ENCODE results near the gene DCLK1. TPM values are rescaled to one million over a fixed set of nuclear protein-coding genes. Genes with fewer than 3 reads are reported as not detected.

DCLK1 gene
- total and polyA plus RNA-seq, 4 donors = 0.04 to 0.56 (median 0.20) TPM

GRCh38 chr13:36057547-36057946, 73.6 kb downstream of the DCLK1 start:
- H3K9ac ChIP-seq (ENCODE audit: low read depth in 1 of 2, low read length in 2 of 2) = no peak overlapping the region
- no peak overlapping the region for H3K4me3 ChIP-seq (ENCODE audit: low read depth in 1 of 3, low read length in 3 of 3)
- no peaks in the 10 kb centered on the region for H3K36me3 ChIP-seq (ENCODE audit: control insufficient read depth in 4 of 4, insufficient read depth in 3 of 4, low read depth in 1 of 4, low read length in 3 of 4)
- H3K27me3 ChIP-seq (ENCODE audit: control insufficient read depth in 4 of 4, insufficient read depth in 4 of 4, low read length in 3 of 4) = no peaks in the 10 kb centered on the region
- no peaks in the 10 kb centered on the region for H3K4me1 ChIP-seq (ENCODE audit: control insufficient read depth in 4 of 4, insufficient read depth in 4 of 4, low read length in 3 of 4)
- WGBS = 68% methylated on average over 1 of the region's 1 CpG
- H3K9me3 ChIP-seq (ENCODE audit: control insufficient read depth in 4 of 4, low read length in 3 of 4) = no peaks in the 10 kb centered on the region
- no peak for DNase-seq (ENCODE audit: low spot score)
- TF ChIP-seq EGR1 (IDR thresholded peaks at IDR 0.05; ENCODE audit: low read depth in 2 of 2) = no peak
- no peak for TF ChIP-seq REST (IDR thresholded peaks at IDR 0.05)
- no peak for TF ChIP-seq FOXA1 (IDR thresholded peaks at IDR 0.05)
- no peak for TF ChIP-seq YY1 (IDR thresholded peaks at IDR 0.05)
- no peak for TF ChIP-seq TAF1 (conservative IDR thresholded peaks at IDR 0.05)
- no peak for TF ChIP-seq ATF3 (IDR thresholded peaks at IDR 0.05)
- no peak for TF ChIP-seq CTCF (IDR thresholded peaks at IDR 0.05; ENCODE audit: low read depth, low read length, missing input control)
- TF ChIP-seq RAD21 (IDR thresholded peaks at IDR 0.05) = no peak
- no peak for TF ChIP-seq RXRA (IDR thresholded peaks at IDR 0.05)
- no peak for TF ChIP-seq HNF4G (IDR thresholded peaks at IDR 0.05)
- no peak for TF ChIP-seq MAX (IDR thresholded peaks at IDR 0.05)
- no peak for TF ChIP-seq HNF4A (conservative IDR thresholded peaks at IDR 0.05)
- TF ChIP-seq FOXA2 (IDR thresholded peaks at IDR 0.05) = no peak
- H3K27ac ChIP-seq (ENCODE audit: low read depth in 1 of 2, low read length in 2 of 2) = no peak overlapping the region

- Histone ChIP-seq H3K9ac (ENCODE audit: low read depth in 1 of 2, low read length in 2 of 2) (no peak overlapping the region), H3K27me3 (ENCODE audit: control insufficient read depth in 4 of 4, insufficient read depth in 4 of 4, low read length in 3 of 4) (no peaks in the 10 kb centered on the region), H3K36me3 (ENCODE audit: control insufficient read depth in 4 of 4, insufficient read depth in 3 of 4, low read depth in 1 of 4, low read length in 3 of 4) (no peaks in the 10 kb centered on the region), H3K4me1 (ENCODE audit: control insufficient read depth in 4 of 4, insufficient read depth in 4 of 4, low read length in 3 of 4) (no peaks in the 10 kb centered on the region), H3K27ac (ENCODE audit: low read depth in 1 of 2, low read length in 2 of 2) (no peak overlapping the region), H3K9me3 (ENCODE audit: control insufficient read depth in 4 of 4, low read length in 3 of 4) (no peaks in the 10 kb centered on the region), H3K4me3 (ENCODE audit: low read depth in 1 of 3, low read length in 3 of 3) (no peak overlapping the region)
- TF ChIP-seq REST (IDR thresholded peaks at IDR 0.05) = peak; percentile 91
- no peak for TF ChIP-seq RAD21 (IDR thresholded peaks at IDR 0.05)
- no peak for TF ChIP-seq ZBTB33 (IDR thresholded peaks at IDR 0.05)
- no peak for TF ChIP-seq ATF3 (IDR thresholded peaks at IDR 0.05)
- no peak for TF ChIP-seq YY1 (IDR thresholded peaks at IDR 0.05)
- no peak for TF ChIP-seq JUND (IDR thresholded peaks at IDR 0.05)
- TF ChIP-seq FOXA1 (IDR thresholded peaks at IDR 0.05) = no peak
- no peak for TF ChIP-seq FOXA2 (IDR thresholded peaks at IDR 0.05)
- whole genome bisulfite sequencing = 45% methylated on average over 3 of the region's 3 CpGs
- DNase-seq (ENCODE audit: low spot score) = no peak
Measured at GRCh38 chr13:36057041-36057440, 74.1 kb downstream of the DCLK1 start.
